Stimulated activated CD8-positive, alpha-beta memory T cell treated with anti-CD3 and anti-CD28 coated beads, Interleukin-4, amount 100 ng/mL, for 1 hour (primary cell): ENCODE data around the gene BABAM2.
"Not testable (repeated sequence)": the region's sequence is repeated elsewhere in the genome, so short reads cannot be mapped to it uniquely, and the experiment has no call there.

Source experiments
- DNase-seq, 2 donors: peaks; one replicate each; pipeline ENCODE4 v3.0.0-alpha.2; 2020; ENCODE audit warnings: low read depth in 2 of 2, low spot score in 1 of 2

The BABAM2 gene

GRCh38 chr2:28232295-28232694, 341.8 kb downstream of the BABAM2 start:
- DNase-seq, result no peak

GRCh38 chr2:28233164-28233676, 342.7 kb downstream of the BABAM2 start:
- DNase-seq, result no peak

- no peak for DNase-seq
These were observed 344.3 kb downstream of the BABAM2 start for GRCh38 chr2:28234807-28235206.

- DNase-seq, result no peak
These were observed 348.7 kb downstream of the BABAM2 start for GRCh38 chr2:28239207-28239606.

DNA sequence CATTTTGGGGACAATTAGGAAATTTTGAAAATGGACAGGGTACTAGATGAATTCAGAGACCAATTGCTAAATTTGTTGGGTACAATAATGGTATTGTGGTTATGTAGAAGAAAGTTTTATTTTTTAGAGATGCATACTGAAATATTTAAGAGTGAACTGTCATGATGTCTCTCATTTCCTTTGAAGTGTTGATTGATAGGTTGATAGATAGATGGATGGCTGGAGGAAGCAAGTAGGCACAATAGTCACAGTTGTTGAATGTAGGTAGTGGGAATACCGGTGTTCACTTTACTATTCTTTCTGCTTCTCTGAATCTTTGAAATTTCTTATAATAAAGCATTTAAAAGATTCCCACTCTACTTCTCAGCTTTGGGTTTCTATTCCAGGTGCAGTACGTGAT, 350.4 kb downstream of the BABAM2 start:
- no peak for DNase-seq

GRCh38 chr2:28247290-28247689, 356.8 kb downstream of the BABAM2 start:
- DNase-seq, result no peak

GRCh38 chr2:28247734-28248133, 357.2 kb downstream of the BABAM2 start:
- DNase-seq, result no peak

- DNase-seq, result no peak
These were observed 358.0 kb downstream of the BABAM2 start for GRCh38 chr2:28248511-28248910.

- no peak for DNase-seq
These were observed 359.5 kb downstream of the BABAM2 start for GRCh38 chr2:28250006-28250405.

- DNase-seq, result no peak
These were observed 360.8 kb downstream of the BABAM2 start for GRCh38 chr2:28251337-28251736.

- DNase-seq, result no peak
These were observed 361.8 kb downstream of the BABAM2 start for GRCh38 chr2:28252311-28252710.

GRCh38 chr2:28253543-28253942, 363.0 kb downstream of the BABAM2 start:
- no peak for DNase-seq

- DNase-seq, result not testable (repeated sequence)
These were observed 364.7 kb downstream of the BABAM2 start for GRCh38 chr2:28255231-28255630.

DNA sequence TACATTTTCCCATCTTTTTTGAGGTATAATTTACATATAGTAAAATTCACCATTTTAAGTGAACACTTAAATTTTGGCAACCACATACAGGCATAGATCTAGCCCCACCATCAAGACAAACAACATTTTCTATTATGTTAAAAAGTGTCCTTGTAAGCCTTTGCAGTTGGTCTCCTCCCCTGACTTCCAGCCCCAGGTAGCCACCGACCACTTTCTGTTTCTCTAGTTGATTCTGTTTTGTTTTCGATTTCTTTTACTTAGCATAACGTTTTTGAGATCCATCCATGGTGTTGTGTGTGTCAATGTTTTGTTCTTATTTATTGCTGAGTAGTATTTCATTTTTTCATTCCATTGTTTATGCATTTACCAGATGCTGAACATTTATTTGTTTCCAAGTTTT, 366.7 kb downstream of the BABAM2 start:
- DNase-seq, result no peak

GRCh38 chr2:28259226-28259625, 368.7 kb downstream of the BABAM2 start:
- not testable (repeated sequence) for DNase-seq

DNA sequence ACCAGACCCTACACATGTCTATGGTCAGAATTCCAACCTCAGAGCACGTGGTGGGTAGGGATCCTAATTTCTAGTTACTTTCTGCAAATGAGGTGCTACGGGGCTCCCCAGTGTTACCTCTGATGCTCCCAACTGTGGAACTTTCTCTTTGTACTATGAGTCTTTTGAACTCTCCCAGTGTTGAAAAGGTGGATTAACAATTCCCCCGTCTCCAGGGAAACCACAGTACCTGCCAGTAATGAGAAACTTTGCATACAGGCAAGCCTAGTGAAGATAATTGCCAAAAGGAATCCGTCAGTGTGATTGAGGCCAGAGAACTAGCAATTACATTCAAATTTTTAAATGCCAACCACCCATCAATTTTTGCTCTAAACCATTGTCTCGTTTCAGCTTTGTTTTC, 373.2 kb downstream of the BABAM2 start:
- DNase-seq, result no peak

DNA sequence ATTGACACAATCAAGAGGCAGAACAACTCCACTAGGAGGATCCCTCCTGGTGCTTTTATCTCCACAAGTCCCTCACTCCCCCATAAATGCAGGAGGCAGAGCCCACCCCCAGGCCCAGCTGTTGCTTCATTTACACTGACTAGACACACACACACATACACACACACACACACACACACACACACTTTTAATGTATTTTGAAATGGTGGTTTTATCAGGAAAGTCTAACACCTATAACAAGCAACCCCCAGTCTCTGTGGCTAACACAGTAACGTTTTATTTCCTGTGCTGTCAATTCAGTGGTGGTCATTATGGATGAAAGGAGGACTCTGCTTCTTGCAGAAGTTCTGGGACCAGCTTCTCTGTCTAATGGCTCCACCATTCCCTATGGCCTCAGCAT, 376.8 kb downstream of the BABAM2 start:
- DNase-seq, result no peak

- no peak for DNase-seq
These were observed 377.9 kb downstream of the BABAM2 start for GRCh38 chr2:28268386-28268785.

- DNase-seq, result no peak
These were observed 378.7 kb downstream of the BABAM2 start for GRCh38 chr2:28269019-28269784.

DNA sequence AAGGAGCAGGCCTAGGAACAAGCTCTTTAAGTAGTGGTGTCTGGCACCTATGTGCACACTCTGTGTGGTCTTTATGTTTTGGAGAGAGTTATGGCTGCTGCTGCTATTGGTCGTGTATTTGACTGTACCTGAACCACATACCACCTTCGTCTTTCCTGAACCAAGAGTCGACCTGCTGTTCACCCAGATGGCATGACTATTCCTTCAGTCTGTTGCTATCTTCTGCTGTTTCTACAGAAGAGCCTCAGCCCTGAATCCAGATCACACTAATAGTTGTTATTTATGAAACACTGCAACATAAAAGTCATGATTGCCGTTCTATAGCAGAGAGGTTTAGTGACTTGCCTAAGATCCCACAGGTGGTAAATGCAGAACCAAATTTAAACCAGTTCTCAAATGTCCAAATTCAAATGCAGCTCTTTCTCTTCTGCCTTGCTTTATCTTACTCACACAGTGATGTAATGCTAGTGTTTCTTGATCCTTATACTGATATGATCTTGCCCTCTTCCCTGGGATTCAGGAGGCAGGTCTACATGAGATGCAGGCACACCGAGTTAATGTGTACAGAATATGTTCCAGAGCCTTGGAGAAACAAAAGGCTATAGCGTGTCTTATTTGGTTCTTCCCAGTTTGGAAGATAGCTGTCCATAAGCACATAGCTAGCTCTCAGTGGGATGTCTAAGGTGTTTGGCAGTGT, 380.1 kb downstream of the BABAM2 start:
- no peak for DNase-seq

GRCh38 chr2:28271231-28271918, 380.8 kb downstream of the BABAM2 start:
- DNase-seq, result no peak

GRCh38 chr2:28271919-28272250, 381.4 kb downstream of the BABAM2 start:
- no peak for DNase-seq
